AG09319 (cell line): ENCODE data around the gene C6orf136.
A peak's percentile ranks its signal among the peaks of the same experiment; 100 is the strongest.

Source experiments
- DNase-seq: peaks from one replicate; pipeline ENCODE4 v3.0.0-alpha.2; 2010; ENCODE audit warnings: low read depth; ENCODE audit errors: extremely low read depth
- CTCF ChIP-seq: IDR thresholded peaks from 2 replicates; pipeline ENCODE4 v1.5.1; 2011; ENCODE audit warnings: low read depth, mild to moderate bottlenecking, inconsistent platforms, low read length, moderate library complexity

The C6orf136 gene

GRCh38 chr6:30687659-30688431 is 40.9 kb downstream of the C6orf136 start:
- peak; percentile 44 for TF ChIP-seq CTCF
- DNase-seq, result no peak

- DNase-seq, result no peak
These were observed 41.6 kb downstream of the C6orf136 start for GRCh38 chr6:30688569-30688968.

GRCh38 chr6:30689022-30689865 is 42.3 kb downstream of the C6orf136 start:
- TF ChIP-seq CTCF, result no peak
- no peak for DNase-seq

More at GRCh38 chr6:30688569-30688968, 41.6 kb downstream of the C6orf136 start:
- TF ChIP-seq CTCF, result no peak

- no peak for TF ChIP-seq CTCF
- no peak for DNase-seq
These were observed 43.1 kb downstream of the C6orf136 start for GRCh38 chr6:30689985-30690384.

DNA sequence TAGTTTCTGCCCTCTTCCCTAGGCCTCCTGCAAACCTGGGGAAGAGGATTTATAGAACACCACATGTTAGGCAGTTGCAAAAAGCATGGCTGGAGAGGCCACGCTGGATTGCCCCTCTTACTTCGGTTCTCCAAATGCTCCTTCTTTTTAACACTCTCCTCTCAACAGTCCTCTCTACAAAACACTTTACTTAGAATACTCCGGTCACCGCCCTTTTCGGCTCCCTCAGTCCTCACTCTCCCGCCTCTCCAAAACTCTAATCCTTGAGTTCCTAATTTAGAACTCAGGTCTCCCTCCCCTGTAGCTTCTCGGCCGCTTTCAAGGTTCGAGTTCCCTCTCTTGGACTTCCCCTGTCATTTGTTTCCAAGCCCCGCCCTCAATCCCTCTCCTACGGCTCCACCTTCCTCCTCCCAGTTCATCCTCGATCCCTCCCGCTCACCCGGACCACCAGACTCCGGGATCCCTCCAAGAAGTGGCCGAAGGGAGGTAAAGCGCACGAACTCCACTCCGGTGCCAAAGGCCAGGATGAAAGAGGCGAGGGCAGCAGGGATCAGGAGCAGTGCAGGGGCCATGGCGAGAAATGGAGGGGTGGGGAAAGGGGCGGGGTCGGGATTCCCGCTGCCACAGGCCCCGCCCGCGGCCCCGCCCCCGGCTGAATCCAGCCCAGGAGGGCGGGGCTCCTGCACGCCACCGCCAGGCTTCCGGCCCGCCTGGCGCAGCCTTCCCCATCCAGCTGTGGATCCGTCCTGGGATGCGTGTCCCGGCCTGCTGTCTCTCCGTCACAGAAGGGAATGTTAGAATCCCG is 43.7 kb downstream of the C6orf136 start, which contains the start of gene NRM:
Gene NRM (minus strand): TSS at position 582 of the 805 bp plus-strand sequence. CDS start 10 bp downstream, at position 572.
- TF ChIP-seq CTCF, result no peak
- no peak for DNase-seq

DNA sequence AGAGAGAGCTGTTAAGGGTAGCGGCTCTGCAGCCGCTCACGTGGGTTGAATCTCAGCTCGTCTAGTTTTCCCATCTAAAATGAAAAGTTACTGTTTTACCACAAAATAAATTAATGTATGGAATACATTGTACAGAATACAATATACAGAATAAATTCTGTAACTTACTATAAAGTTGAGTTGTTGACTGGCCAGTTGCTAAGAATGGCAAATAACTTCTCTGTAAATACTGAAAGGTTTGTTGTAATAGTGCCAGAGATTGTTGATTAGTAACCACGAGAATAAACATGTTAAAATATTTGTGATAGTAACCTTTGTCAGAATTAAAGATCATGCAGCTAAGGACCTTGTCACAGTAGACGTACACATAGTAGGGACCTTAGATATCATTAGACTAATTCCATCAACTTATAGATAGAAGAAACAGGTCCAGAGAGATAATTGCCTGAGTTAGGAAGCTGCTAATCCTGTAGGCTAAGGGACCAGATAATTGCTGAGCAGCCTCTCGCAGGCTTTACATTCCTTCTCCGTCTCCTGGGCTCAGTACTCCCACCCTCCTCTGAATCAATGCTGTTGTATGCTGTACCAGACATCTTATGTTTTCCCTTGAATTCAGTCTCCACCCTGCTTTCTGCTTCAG is 44.4 kb downstream of the C6orf136 start:
- DNase-seq, result no peak

More for the DNA sequence above, 44.4 kb downstream of the C6orf136 start:
- TF ChIP-seq CTCF, result no peak
